OCI-LY3 (cell line): Measurements from ENCODE around the gene TRAF5.

ENCODE experiments used
- H2AFZ ChIP-seq: fragments of 200-600, 300-600 bp; shearing (Covaris generic); 2 replicates; pipeline ENCODE4 v1.6.0; 2014; ENCODE audit warnings: antibody characterized with exemption, low read depth, low read length
- H3K27ac ChIP-seq: fragments of 200-600, 300-600 bp; sonication (generic); 2 replicates; pipeline ENCODE4 v1.5.1; 2014; ENCODE audit warnings: mild to moderate bottlenecking, low read length, moderate library complexity, mixed read lengths
- H3K27me3 ChIP-seq: fragments of 200-600, 300-600 bp; sonication (generic); 2 replicates; pipeline ENCODE4 v1.6.1; 2014; ENCODE audit warnings: low read depth, low read length, mixed read lengths
- H3K36me3 ChIP-seq: fragments of 200-600, 300-600 bp; sonication (generic); replicated peaks from 2 replicates; pipeline ENCODE3; 2014; ENCODE audit warnings: low read depth, low read length, mixed read lengths
- H3K4me1 ChIP-seq: fragments of 300-600, 200-600 bp; sonication (generic); 2 replicates; pipeline ENCODE4 v1.6.1; 2014; ENCODE audit warnings: low read length, mixed read lengths
- H3K4me2 ChIP-seq: fragments of 200-600, 300-600 bp; sonication (generic); 2 replicates; pipeline ENCODE4 v1.6.1; 2014; ENCODE audit warnings: low read length, mixed read lengths
- H3K4me3 ChIP-seq: fragments of 300-600, 200-600 bp; sonication (generic); 2 replicates; pipeline ENCODE4 v1.5.1; 2014; ENCODE audit warnings: antibody characterized with exemption, mild to moderate bottlenecking, low read length, moderate library complexity
- H3K79me2 ChIP-seq: fragments of 300-600, 200-600 bp; shearing (Covaris generic); 2 replicates; pipeline ENCODE4 v1.6.1; 2014; ENCODE audit warnings: mild to moderate bottlenecking, low read length, mixed read lengths
- H3K9ac ChIP-seq: fragments of 300-600, 200-600 bp; shearing (Covaris generic); 2 replicates; pipeline ENCODE4 v1.6.0; 2014; ENCODE audit warnings: mild to moderate bottlenecking, low read length, moderate library complexity
- H3K9me3 ChIP-seq: fragments of 200-600, 300-600 bp; shearing (Covaris generic); 2 replicates; pipeline ENCODE4 v1.6.1; 2014; ENCODE audit warnings: low read length, mixed read lengths; ENCODE audit not compliant: insufficient read depth
- H4K20me1 ChIP-seq: fragments of 200-600, 300-600 bp; sonication (generic); 2 replicates; pipeline ENCODE4 v1.6.1; 2016; ENCODE audit warnings: low read length, mixed read lengths; ENCODE audit not compliant: insufficient read depth
- EZH2phosphoT487 ChIP-seq: fragments of 200-600 bp; shearing (Covaris generic); IDR thresholded peaks from 2 replicates; pipeline ENCODE4 v1.6.1; 2018; ENCODE audit warnings: antibody characterized with exemption, mixed run types, low read depth
- TF ChIP-seq, protein P1 (sequence below): fragments of 200-600, 300-600 bp; sonication (generic); IDR thresholded peaks from 2 replicates; pipeline ENCODE4 v1.5.1; 2014; ENCODE audit warnings: antibody characterized with exemption, low read length, low read depth

The TRAF5 gene

DNA sequence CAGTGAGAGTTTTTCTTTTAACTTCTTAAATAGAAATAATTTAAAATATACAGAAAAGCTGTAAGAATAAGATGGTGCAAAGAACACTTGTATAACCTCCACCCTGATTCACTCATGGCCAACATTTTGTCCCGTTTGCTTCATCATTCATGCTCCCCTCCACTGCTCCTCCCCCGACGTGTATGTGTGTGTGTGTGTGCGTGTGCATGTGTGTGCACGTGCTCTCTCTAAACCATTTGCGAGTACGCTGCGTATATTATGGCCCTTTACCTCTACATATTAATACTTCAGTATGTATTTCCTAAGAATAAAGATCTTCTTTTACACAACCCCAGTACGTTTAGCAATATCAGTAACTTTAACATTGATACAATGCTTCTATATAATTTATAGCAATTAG is 43.0 kb downstream of the TRAF5 start:
- Histone ChIP-seq H3K27me3 (no peaks in the 10 kb centered on the region), H3K4me3 (no peak overlapping the region), H3K9me3 (no peaks in the 10 kb centered on the region), H3K36me3 (peaks cover 45% of the 10 kb centered on the region), H3K9ac (no peak overlapping the region), H3K4me1 (no peaks in the 10 kb centered on the region), H3K27ac (no peak overlapping the region), H3K4me2 (no peak overlapping the region), H2AFZ (no peak overlapping the region), H3K79me2 (no peaks in the 10 kb centered on the region), H4K20me1 (no peaks in the 10 kb centered on the region)
- TF ChIP-seq EZH2phosphoT487: no peak
- TF ChIP-seq, protein P1, sequence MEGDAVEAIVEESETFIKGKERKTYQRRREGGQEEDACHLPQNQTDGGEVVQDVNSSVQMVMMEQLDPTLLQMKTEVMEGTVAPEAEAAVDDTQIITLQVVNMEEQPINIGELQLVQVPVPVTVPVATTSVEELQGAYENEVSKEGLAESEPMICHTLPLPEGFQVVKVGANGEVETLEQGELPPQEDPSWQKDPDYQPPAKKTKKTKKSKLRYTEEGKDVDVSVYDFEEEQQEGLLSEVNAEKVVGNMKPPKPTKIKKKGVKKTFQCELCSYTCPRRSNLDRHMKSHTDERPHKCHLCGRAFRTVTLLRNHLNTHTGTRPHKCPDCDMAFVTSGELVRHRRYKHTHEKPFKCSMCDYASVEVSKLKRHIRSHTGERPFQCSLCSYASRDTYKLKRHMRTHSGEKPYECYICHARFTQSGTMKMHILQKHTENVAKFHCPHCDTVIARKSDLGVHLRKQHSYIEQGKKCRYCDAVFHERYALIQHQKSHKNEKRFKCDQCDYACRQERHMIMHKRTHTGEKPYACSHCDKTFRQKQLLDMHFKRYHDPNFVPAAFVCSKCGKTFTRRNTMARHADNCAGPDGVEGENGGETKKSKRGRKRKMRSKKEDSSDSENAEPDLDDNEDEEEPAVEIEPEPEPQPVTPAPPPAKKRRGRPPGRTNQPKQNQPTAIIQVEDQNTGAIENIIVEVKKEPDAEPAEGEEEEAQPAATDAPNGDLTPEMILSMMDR: no peak

GRCh38 chr1:211370669-211371068 is 44.0 kb downstream of the TRAF5 start:
- H3K27me3 ChIP-seq: no peaks in the 10 kb centered on the region
- peaks cover 50% of the 10 kb centered on the region for H3K36me3 ChIP-seq
- H3K9ac ChIP-seq: no peak overlapping the region
- H3K4me3 ChIP-seq: no peak overlapping the region
- H4K20me1 ChIP-seq: no peaks in the 10 kb centered on the region
- TF ChIP-seq EZH2phosphoT487: no peak
- TF ChIP-seq, protein P1: no peak
- H3K79me2 ChIP-seq: no peaks in the 10 kb centered on the region
- no peak overlapping the region for H3K27ac ChIP-seq
- no peaks in the 10 kb centered on the region for H3K9me3 ChIP-seq
- no peaks in the 10 kb centered on the region for H3K4me1 ChIP-seq
- no peak overlapping the region for H2AFZ ChIP-seq
- no peak overlapping the region for H3K4me2 ChIP-seq

DNA sequence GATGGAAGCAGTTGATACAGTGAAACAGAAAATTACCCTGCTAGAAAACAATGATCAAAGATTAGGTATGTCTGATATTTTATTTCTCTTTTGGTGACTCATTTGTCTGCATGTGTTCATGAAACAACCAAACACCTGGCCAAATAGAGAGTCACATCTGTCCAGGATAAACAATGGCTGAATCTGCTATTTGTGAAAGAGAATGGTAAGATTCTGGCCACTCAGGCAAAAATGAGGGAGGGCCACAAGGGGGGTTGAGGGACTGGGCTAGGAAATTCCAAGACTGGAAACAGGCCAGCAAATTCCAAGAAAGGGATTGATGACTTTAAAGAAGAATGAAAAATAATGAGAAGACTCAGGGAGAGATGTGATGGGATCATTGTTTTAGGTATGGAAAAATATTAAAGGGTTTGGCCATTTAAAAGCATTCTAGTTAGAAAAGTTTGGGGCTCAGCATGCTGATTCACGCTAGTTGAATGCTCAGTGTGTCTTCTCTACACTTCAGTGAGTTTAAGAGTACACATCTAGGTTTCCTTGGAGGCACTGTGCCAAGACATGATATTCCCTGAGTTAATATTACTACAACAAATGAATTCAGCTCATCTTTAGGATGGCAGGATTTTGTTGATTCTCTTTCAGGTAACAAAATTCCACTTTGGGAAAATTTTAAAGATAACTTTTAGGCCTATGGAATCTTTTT is 44.9 kb downstream of the TRAF5 start:
- H3K79me2 ChIP-seq: no peaks in the 10 kb centered on the region

GRCh38 chr1:211372463-211372862 is 45.8 kb downstream of the TRAF5 start:
- Histone ChIP-seq H4K20me1 (no peaks in the 10 kb centered on the region), H3K27me3 (no peaks in the 10 kb centered on the region), H3K9me3 (no peaks in the 10 kb centered on the region), H3K4me2 (no peak overlapping the region), H3K4me3 (no peak overlapping the region), H2AFZ (no peak overlapping the region), H3K4me1 (no peaks in the 10 kb centered on the region), H3K79me2 (no peaks in the 10 kb centered on the region), H3K27ac (no peak overlapping the region), H3K36me3 (peaks cover 45% of the 10 kb centered on the region), H3K9ac (no peak overlapping the region)
- no peak for TF ChIP-seq EZH2phosphoT487
- TF ChIP-seq, protein P1: no peak

More for the DNA sequence above, 44.9 kb downstream of the TRAF5 start:
- H3K9ac ChIP-seq: no peak overlapping the region
- H3K27me3 ChIP-seq: no peaks in the 10 kb centered on the region
- H3K4me3 ChIP-seq: no peak overlapping the region
- TF ChIP-seq, protein P1: no peak
- TF ChIP-seq EZH2phosphoT487: no peak
- no peak overlapping the region for H3K27ac ChIP-seq
- H3K4me1 ChIP-seq: no peaks in the 10 kb centered on the region
- H3K36me3 ChIP-seq: peaks cover 50% of the 10 kb centered on the region
- H4K20me1 ChIP-seq: no peaks in the 10 kb centered on the region
- H3K9me3 ChIP-seq: no peaks in the 10 kb centered on the region
- no peak overlapping the region for H3K4me2 ChIP-seq
- H2AFZ ChIP-seq: no peak overlapping the region
